Cardiac muscle cell (in vitro differentiated cells and primary cell): ENCODE measurements around the gene CATSPERD. TPM values are rescaled to one million over a fixed set of nuclear protein-coding genes. Genes with fewer than 3 reads are reported as not detected.
"Not testable (repeated sequence)": the region's sequence is repeated elsewhere in the genome, so short reads cannot be mapped to it uniquely, and the experiment has no call there.

Experiments
- DNase-seq, 2 donors: peaks; one replicate each; pipeline versions ENCODE4 v3.0.0 to v3.0.0-alpha.2; 2010 to 2017; ENCODE audit warnings: low read depth in 1 of 2, low spot score in 1 of 2
- H3K27ac ChIP-seq: fragments of 200-600 bp; sonication (generic); 2 replicates; pipeline ENCODE4 v1.5.1; 2016
- H3K27me3 ChIP-seq: fragments of 200-600 bp; sonication (generic); 2 replicates; pipeline ENCODE4 v1.6.0; 2016; ENCODE audit warnings: control low read depth
- H3K36me3 ChIP-seq: fragments of 200-600 bp; sonication (generic); 2 replicates; pipeline ENCODE4 v1.5.1; 2016; ENCODE audit warnings: control low read depth
- H3K4me1 ChIP-seq: fragments of 200-600 bp; sonication (generic); 2 replicates; pipeline ENCODE4 v1.8.1; 2017; ENCODE audit warnings: low read depth, mild to moderate bottlenecking, mixed run types
- H3K4me3 ChIP-seq: fragments of 200-600 bp; sonication (generic); 2 replicates; pipeline ENCODE4 v1.5.1; 2016; ENCODE audit warnings: mild to moderate bottlenecking
- H3K9me3 ChIP-seq: fragments of 200-600 bp; sonication (generic); 2 replicates; pipeline ENCODE4 v1.5.1; 2017; ENCODE audit warnings: low read depth, mild to moderate bottlenecking, control low read depth
- polyA plus RNA-seq: library from polyadenylated mRNA; unstranded; fragments of >200 nt; fragmentation: Nextera tagmentation; extraction: Ambion mirVana; gene quantifications from 2 replicates; pipeline ENCODE4 v1.2.1, GENCODE V29; 2016
- total RNA-seq: library from RNA; depleted of rRNA; stranded (reverse); fragments of >200 nt; gene quantifications from 2 replicates; pipeline ENCODE4 v1.2.3, GENCODE V29; 2016
- TF ChIP-seq, protein P1 (sequence below): IDR thresholded peaks from 2 replicates; pipeline ENCODE4 v1.5.1; 2012; ENCODE audit warnings: low read depth, mild to moderate bottlenecking, low read length

CATSPERD gene
- total and polyA plus RNA-seq, 2 experiments from 2014 or later: not detected

DNA sequence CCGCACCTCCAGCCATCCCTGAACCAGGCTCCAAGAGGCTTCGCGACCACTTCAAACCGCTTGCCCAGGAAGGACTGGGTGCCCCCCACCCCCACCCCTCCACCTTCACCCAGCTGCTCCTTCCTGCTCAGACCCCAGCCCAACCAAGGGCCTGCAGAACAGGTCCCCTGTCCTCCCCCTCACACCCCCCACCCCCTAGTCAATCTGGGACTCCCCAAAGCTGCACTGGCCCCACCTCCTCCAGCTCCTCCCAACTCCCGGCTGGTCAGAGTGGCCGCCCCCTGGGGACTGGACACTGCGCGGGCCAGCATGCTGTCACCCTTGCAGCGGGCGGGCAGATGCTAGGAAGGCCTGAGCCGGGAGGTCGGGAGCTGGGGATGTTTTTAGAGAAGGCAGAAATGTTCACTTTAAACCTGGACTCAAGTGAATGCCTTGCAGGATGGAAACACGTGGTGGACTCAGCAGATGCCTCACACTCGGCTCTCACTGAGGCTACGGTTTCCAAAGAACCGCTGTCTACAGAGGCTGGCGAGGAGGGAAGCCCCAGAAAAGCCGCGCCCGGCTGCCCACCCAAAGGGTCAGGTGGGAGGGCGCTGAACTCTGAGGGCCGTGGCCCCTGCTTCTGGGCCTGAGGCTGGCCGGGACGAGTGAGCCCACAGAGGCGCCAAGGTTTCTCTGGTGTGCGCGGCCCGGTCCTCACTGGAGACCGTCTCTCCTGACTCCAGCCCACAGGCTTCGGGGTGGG is 22.4 kb upstream of the CATSPERD start:
- Histone ChIP-seq H3K4me1 (no peaks in the 10 kb centered on the region), H3K27me3 (no peaks in the 10 kb centered on the region), H3K36me3 (peaks cover 38% of the 10 kb centered on the region), H3K27ac (peak overlapping the region; percentile 80), H3K9me3 (no peaks in the 10 kb centered on the region), H3K4me3 (no peak overlapping the region)
- no peak for DNase-seq
- TF ChIP-seq, protein P1, sequence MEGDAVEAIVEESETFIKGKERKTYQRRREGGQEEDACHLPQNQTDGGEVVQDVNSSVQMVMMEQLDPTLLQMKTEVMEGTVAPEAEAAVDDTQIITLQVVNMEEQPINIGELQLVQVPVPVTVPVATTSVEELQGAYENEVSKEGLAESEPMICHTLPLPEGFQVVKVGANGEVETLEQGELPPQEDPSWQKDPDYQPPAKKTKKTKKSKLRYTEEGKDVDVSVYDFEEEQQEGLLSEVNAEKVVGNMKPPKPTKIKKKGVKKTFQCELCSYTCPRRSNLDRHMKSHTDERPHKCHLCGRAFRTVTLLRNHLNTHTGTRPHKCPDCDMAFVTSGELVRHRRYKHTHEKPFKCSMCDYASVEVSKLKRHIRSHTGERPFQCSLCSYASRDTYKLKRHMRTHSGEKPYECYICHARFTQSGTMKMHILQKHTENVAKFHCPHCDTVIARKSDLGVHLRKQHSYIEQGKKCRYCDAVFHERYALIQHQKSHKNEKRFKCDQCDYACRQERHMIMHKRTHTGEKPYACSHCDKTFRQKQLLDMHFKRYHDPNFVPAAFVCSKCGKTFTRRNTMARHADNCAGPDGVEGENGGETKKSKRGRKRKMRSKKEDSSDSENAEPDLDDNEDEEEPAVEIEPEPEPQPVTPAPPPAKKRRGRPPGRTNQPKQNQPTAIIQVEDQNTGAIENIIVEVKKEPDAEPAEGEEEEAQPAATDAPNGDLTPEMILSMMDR: no peak

DNA sequence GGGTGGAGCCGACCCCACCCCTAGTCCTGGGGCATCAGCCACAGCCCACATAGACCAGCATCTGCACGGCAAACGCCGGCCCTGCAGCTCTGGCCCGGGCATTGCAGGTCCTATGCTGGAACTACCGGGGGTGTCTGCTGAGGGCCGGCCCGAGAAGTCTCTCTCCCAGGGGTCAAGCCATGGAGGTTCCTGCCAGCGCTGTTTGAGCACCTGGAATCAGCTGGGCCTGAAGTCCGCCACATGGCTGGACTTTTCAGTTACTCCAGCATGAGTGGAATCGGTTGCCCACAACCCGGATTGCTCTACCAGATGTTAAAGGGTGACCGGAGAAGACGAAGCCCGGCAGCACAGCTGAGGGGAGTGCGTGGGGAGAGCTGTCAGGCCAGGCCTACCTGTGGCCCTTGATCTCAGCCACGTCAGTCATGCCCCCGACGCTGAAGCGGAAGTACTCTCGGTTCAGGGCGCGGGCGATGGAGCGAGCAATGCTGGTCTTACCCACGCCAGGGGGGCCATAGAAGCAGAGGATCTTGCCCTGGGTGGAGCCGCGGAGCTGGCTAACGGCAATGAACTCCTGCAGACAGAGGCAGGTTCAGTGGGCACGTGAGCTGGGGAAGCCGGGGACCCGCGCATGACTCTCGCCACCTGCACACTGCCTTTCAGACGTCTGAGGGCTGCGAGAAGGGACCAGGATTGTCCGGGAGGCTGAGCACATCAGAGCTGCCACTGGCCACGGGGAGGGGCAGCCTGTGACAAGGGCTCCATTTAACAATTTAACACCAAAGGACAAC is 21.6 kb upstream of the CATSPERD start:
- H3K27me3 ChIP-seq: no peaks in the 10 kb centered on the region
- H3K4me1 ChIP-seq: no peaks in the 10 kb centered on the region
- no peak for DNase-seq
- H3K36me3 ChIP-seq: peaks cover 34% of the 10 kb centered on the region
- TF ChIP-seq, protein P1: no peak
- peak overlapping the region; percentile 80 for H3K27ac ChIP-seq
- H3K4me3 ChIP-seq: no peak overlapping the region
- H3K9me3 ChIP-seq: no peaks in the 10 kb centered on the region

DNA sequence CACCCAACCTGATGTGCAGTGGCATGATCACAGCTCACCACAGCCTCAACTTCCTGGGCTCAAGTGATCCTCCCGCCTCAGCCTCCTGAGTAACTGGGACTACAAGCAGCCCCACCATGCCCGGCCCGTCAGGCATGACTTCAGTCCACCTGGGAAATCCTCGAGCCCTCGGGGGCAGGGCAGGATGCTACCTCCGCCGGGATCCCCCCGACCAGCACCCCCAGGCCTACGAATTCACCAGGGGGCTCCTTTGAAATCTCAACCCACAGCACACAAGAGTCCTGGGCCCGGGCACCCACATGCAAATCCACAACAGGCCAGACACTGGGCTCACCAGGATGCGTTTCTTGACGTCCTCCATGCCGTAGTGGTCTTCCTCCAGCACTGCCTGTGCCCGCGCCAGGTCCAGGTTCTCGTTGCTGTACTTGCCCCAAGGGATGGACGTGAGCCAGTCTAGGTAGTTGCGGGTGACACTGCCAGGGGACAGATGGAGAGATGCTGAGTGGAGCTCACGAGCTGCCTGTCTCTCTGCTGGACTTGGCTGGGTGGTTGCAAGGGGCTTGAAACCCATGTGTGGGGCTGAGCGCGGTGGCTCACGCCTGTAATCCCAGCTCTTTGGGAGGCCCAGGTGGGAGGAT is 19.9 kb upstream of the CATSPERD start:
- DNase-seq: no peak
- no peak overlapping the region for H3K27ac ChIP-seq
- H3K9me3 ChIP-seq: no peaks in the 10 kb centered on the region
- H3K36me3 ChIP-seq: peaks cover 38% of the 10 kb centered on the region
- H3K4me1 ChIP-seq: no peaks in the 10 kb centered on the region
- TF ChIP-seq, protein P1: no peak
- no peak overlapping the region for H3K4me3 ChIP-seq
- no peaks in the 10 kb centered on the region for H3K27me3 ChIP-seq

DNA sequence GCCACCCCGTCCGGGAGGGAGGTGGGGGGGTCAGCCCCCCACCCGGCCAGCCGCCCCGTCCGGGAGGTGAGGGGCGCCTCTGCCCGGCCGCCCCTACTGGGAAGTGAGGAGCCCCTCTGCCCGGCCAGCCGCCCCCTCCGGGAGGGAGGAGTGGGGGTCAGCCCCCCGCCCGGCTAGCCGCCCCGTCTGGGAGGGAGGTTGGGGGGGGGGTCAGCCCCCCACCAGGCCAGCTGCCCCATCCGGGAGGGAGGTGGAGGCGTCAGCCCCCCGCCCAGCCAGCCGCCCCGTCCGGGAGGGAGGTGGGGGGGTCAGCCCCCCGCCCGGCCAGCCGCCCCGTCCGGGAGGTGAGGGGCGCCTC is 18.4 kb upstream of the CATSPERD start:
- H3K27me3 ChIP-seq, H3K9me3 ChIP-seq, DNase-seq, H3K27ac ChIP-seq, H3K4me3 ChIP-seq, H3K4me1 ChIP-seq: not testable (repeated sequence)
- H3K36me3 ChIP-seq: peaks cover 43% of the 10 kb centered on the region

DNA sequence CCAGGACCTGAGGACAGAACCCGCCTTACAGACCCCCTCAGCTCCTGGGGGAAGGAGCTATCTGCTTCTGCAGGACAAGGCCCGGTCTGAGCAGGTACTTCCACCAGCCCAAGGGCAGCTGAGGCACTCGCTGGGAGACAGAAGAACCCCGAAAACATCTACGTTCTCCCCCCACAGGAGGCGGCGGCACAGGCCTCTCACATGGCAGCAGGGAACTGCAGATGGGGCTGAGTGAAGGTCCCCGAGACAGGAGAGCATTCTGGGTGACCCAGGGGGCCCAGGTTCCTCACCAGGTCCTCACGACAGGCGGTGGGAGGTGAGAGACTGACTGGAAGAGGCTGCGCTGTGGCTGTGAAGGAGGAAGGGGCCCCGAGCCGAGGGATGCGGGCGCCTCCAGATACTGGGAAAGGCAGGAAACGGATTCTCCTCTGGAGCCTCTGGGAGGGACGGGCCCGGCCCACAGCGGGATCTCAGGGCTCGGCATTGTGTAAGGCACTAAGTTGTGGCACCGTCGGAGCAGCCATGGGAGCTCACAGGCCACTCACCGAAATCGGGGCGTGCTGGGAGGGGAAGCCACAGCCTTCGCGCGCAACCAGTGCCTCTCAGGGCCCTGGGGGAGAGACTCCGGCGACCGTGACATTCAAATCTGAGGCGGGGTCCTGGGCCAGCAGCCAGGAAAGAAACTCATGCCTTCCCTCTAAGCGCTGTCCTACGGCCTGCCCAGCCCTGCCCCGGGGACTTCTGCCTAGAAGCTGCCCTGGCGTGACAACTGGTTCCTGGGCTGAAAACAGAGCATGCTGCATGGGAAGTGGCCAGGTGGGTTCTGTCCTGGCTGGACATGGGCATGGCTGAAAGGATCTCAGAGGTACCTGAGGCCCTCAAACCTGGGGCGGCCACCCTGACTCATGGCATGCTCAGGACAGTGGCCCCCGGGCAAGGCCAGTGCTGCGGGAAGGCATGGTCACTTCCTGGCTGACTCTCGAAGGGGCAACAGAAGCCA is 16.3 kb upstream of the CATSPERD start:
- Histone ChIP-seq H3K4me1 (no peaks in the 10 kb centered on the region), H3K27ac (no peak overlapping the region), H3K27me3 (no peaks in the 10 kb centered on the region), H3K4me3 (no peak overlapping the region), H3K9me3 (no peaks in the 10 kb centered on the region), H3K36me3 (peaks cover 36% of the 10 kb centered on the region)
- no peak for DNase-seq
- TF ChIP-seq, protein P1: no peak
